ENCODE measurements around the gene AEBP1. TPM values are rescaled to one million over a fixed set of nuclear protein-coding genes. Genes with fewer than 3 reads are reported as not detected.

Gene AEBP1
- total RNA-seq, 1 donor from 2014 or later: 21.7 TPM

DNA sequence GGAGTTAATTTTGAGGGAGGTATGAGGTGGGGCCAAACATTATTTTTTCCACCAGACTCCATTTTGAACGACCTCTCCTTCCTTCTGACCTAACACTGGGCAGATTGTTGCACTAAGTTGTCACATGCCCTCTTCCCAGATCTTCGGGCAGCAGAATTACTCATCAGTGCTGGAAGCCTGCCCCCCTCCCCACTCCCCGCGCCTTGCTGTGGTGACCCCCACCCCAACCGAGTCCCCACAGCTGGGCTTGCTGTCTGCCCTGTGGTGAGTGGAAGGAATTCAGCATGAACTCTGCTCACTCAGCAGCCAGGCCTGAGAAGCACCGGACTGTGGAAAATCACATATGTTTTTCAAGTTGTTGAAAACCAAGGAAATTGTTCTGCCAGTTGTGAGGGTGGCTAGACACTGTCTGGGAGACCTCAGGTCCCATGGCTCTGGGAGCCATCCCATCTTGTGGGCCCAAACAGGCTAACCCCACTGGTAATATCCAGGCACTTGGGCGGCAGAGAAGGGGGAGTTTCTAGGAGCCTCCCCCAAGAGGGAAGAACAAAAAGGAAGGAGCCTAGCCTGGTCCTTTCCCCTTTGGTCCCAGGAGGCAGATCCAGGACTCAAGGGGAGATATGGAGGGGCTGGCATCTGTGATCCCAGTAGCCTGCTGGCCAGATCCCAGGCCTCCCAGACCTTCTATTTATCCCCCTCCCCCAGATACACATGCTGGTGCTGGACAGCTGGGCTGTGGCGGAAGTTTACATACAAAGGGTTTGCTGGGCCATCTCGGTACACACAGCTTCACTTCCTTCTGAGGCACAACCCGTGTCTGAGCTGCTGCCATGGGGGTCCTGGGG is 3.5 kb upstream of the AEBP1 start:
- CTCF ChIA-PET: no interaction called here
- TF ChIP-seq, protein P1, sequence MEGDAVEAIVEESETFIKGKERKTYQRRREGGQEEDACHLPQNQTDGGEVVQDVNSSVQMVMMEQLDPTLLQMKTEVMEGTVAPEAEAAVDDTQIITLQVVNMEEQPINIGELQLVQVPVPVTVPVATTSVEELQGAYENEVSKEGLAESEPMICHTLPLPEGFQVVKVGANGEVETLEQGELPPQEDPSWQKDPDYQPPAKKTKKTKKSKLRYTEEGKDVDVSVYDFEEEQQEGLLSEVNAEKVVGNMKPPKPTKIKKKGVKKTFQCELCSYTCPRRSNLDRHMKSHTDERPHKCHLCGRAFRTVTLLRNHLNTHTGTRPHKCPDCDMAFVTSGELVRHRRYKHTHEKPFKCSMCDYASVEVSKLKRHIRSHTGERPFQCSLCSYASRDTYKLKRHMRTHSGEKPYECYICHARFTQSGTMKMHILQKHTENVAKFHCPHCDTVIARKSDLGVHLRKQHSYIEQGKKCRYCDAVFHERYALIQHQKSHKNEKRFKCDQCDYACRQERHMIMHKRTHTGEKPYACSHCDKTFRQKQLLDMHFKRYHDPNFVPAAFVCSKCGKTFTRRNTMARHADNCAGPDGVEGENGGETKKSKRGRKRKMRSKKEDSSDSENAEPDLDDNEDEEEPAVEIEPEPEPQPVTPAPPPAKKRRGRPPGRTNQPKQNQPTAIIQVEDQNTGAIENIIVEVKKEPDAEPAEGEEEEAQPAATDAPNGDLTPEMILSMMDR (IDR thresholded peaks at IDR 0.05): no peak
- POLR2A ChIA-PET: interaction anchor here (1.0 to 1.6 kb wide), 2 partner anchors 22 to 34 kb away, joined by 3 to 7 read pairs; partner anchors contain the start of gene POLD2
- peak overlapping the region; percentile 82 for H3K27ac Mint-ChIP-seq
- intact Hi-C loops (cut with micrococcal nuclease): no loop called here
- no peak for DNase-seq
- H3K27me3 Mint-ChIP-seq: peaks cover 2% of the 10 kb centered on the region
- H3K9me3 Mint-ChIP-seq: no peaks in the 10 kb centered on the region
- peaks cover 77% of the 10 kb centered on the region for H3K4me1 Mint-ChIP-seq
- no peaks in the 10 kb centered on the region for H3K36me3 Mint-ChIP-seq (ENCODE audit: low read depth)
- H3K4me3 Mint-ChIP-seq: peak overlapping the region; percentile 44
- ATAC-seq (ENCODE audit: low read depth): no peak

DNA sequence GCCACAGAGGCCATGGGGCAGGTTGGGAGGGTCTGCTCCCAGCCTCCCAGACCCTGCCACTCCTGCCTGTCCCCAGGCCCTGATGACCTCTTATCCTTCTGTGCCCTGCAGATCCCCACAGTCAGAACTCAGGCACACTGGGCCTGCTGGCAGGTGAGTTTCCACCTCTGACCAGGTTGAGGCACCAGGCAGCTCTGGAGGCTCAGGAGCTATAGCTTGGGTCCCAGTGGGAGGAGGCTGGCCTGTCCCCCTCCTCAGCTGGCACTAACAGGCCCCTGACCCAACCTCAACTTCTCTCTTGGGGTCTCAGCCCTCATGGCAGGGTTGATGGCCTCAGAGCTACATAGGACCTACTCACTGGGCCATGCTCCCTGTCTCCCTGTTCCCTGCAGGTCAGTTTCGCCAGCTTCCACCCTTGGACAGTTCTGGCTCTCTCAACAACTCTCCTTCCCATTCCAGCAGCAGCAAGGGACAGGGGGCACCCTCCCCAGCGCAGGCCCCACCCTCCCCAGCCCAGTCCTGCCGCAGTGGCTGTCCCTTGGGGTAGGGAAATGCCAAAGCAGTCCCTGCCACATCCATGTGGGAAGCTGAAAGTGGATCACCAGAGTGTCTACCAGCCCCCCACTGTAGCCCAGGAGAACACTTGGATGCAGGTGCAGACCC is 2.7 kb upstream of the AEBP1 start:
- Mint-ChIP-seq H3K4me3 (no peak overlapping the region), H3K27me3 (peaks cover 2% of the 10 kb centered on the region), H3K36me3 (ENCODE audit: low read depth) (peaks cover 1% of the 10 kb centered on the region), H3K4me1 (peaks cover 79% of the 10 kb centered on the region), H3K27ac (peak overlapping the region; percentile 56), H3K9me3 (no peaks in the 10 kb centered on the region)
- intact Hi-C loops (cut with micrococcal nuclease): no loop called here
- ATAC-seq (ENCODE audit: low read depth) (no peak), DNase-seq (no peak)
- ChIA-PET CTCF (no interaction called here), POLR2A (interaction anchor here (0.5 to 1.6 kb wide), 3 partner anchors 22 to 183 kb away, joined by 3 to 7 read pairs (median 3); partner anchors contain the start of gene POLD2)
- TF ChIP-seq, protein P1 (IDR thresholded peaks at IDR 0.05): no peak

DNA sequence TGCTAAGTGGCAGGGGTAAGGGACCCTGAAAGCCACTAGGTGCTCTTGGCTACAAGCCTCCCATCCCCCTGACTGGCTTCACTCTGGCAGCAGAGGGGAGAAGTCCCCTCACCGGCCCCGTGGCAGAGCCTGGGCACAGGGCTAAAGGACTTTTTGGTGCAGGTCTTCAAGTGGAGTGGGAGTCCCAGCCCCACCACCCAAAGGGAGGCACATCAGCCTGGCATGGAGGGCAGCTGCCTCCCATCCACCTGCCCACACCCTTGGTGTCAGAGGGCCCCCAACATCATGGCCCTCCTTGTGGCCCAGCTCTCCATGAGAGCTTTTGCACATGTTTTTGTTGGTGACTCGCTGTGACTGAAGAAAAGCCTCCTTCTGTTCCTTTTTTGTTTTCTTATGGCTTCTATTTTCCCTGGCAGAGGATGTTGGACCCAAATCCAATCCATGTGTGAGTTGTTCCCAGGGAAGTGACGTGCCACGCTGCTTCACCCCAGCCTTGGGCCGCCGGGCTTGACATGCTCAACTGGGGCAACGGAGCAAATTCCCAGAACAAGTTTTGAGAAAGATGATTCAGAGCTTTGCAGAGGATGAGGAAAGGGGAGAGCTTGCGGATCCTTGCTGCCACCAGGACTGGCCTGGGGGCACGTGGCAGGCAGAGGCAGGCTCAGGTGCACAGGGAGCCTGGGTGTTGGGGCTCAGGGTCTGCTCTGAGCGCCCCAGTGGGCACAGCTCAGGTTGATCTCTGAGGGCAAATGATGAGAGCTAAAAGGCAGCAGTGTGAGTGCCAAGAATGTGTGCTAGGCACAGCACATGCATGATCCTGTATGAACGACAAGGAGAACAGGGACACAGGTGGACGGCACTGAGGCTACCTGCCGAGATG is 1.9 kb upstream of the AEBP1 start:
- ChIA-PET POLR2A (interaction anchor here (0.5 to 1.6 kb wide), 5 partner anchors 21 to 182 kb away, joined by 3 to 7 read pairs (median 3); partner anchors contain the start of gene POLD2), CTCF (no interaction called here)
- intact Hi-C loops (cut with micrococcal nuclease): no loop called here
- peaks cover 1% of the 10 kb centered on the region for H3K36me3 Mint-ChIP-seq (ENCODE audit: low read depth)
- TF ChIP-seq, protein P1 (IDR thresholded peaks at IDR 0.05): no peak
- no peak for ATAC-seq (ENCODE audit: low read depth)
- no peak for DNase-seq
- no peak overlapping the region for H3K4me3 Mint-ChIP-seq
- peaks cover 71% of the 10 kb centered on the region for H3K4me1 Mint-ChIP-seq
- H3K9me3 Mint-ChIP-seq: no peaks in the 10 kb centered on the region
- H3K27ac Mint-ChIP-seq: peak overlapping the region; percentile 27
- H3K27me3 Mint-ChIP-seq: peaks cover 2% of the 10 kb centered on the region

DNA sequence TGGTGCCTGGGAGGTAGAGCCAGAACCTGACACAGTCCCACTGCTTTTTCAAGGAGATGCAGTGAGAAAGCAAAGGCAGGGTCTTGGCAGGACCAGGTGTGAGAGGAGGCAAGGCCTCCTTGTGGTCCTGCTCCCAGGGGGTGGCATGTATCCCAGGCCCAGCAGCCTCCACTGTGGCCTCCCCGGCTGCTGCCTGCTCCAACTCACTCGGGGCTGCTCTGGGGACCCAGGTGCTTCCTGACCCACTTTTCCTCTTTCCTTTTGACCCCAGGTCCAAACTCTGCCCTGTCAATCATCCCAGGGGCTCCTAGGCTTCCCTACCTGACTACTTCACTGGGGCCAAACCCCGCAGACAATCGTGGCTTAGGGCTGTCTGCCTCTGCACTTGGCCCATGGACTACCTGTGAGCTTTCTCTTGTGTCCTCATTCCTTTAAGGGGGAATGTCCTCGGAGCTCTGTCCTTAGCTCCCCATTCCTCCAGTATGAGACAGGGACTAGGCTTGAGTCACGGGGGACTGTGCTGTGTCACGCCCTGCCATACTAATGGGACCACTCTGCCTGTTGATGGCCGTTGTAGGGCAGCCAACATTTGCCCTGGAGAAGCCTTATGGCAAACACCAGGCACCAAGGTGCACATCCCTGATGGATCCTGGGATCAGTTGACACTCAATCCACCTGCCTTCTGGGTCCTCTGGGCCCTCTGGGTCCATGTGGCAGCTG is 1.1 kb upstream of the AEBP1 start:
- CTCF ChIA-PET: no interaction called here
- H3K36me3 Mint-ChIP-seq (ENCODE audit: low read depth): peaks cover 1% of the 10 kb centered on the region
- TF ChIP-seq, protein P1 (IDR thresholded peaks at IDR 0.05): no peak
- intact Hi-C loops (cut with micrococcal nuclease): no loop called here
- H3K27me3 Mint-ChIP-seq: peaks cover 2% of the 10 kb centered on the region
- DNase-seq: no peak
- H3K27ac Mint-ChIP-seq: peak overlapping the region; percentile 41
- no peaks in the 10 kb centered on the region for H3K9me3 Mint-ChIP-seq
- peaks cover 63% of the 10 kb centered on the region for H3K4me1 Mint-ChIP-seq
- no peak for ATAC-seq (ENCODE audit: low read depth)
- POLR2A ChIA-PET: interaction anchor here (0.9 kb wide), 1 partner anchor 37 kb away, joined by 3 read pairs; no protein-coding TSS in a partner anchor
- peak overlapping the region; percentile 45 for H3K4me3 Mint-ChIP-seq

All from activated B cell treated with CpG ODN at 0.5 μM for 24 hours (primary cell).